HG02678 (cell line): ENCODE data around the gene MSX2.

Experiments
- ATAC-seq: cut with Tn5 transposase; IDR thresholded peaks from one replicate; pipeline ENCODE4 v1.9.1; 2021; ENCODE audit warnings: mild to moderate bottlenecking, moderate library complexity; ENCODE audit not compliant: unreplicated experiment

MSX2 gene

GRCh38 chr5:174724484-174725260 lies at the start of gene MSX2:
Gene MSX2, plus strand, starts transcription at chr5:174724582. Its CDS starts 78 bp downstream, at chr5:174724660.
- ATAC-seq: no peak

GRCh38 chr5:174675110-174675509 lies 49.3 kb upstream of the MSX2 start:
- no peak for ATAC-seq

GRCh38 chr5:174675916-174676315 lies 48.5 kb upstream of the MSX2 start:
- no peak for ATAC-seq

GRCh38 chr5:174678107-174678506 lies 46.3 kb upstream of the MSX2 start:
- ATAC-seq: no peak

GRCh38 chr5:174680901-174681565 lies 43.3 kb upstream of the MSX2 start:
- no peak for ATAC-seq

- no peak for ATAC-seq
These were observed 36.9 kb upstream of the MSX2 start for GRCh38 chr5:174687503-174687902.

- no peak for ATAC-seq
These were observed 35.7 kb upstream of the MSX2 start for GRCh38 chr5:174688441-174689354.

- no peak for ATAC-seq
These were observed 34.1 kb upstream of the MSX2 start for GRCh38 chr5:174690271-174690670.

GRCh38 chr5:174692381-174692780 lies 32.0 kb upstream of the MSX2 start:
- no peak for ATAC-seq

- no peak for ATAC-seq
These were observed 31.4 kb upstream of the MSX2 start for GRCh38 chr5:174692982-174693422.

GRCh38 chr5:174693697-174694385 lies 30.5 kb upstream of the MSX2 start:
- no peak for ATAC-seq

- no peak for ATAC-seq
These were observed 29.8 kb upstream of the MSX2 start for GRCh38 chr5:174694611-174695010.

GRCh38 chr5:174698156-174698555 lies 26.2 kb upstream of the MSX2 start:
- ATAC-seq: no peak

GRCh38 chr5:174699131-174699530 lies 25.3 kb upstream of the MSX2 start:
- ATAC-seq: no peak

- no peak for ATAC-seq
These were observed 17.3 kb upstream of the MSX2 start for GRCh38 chr5:174706997-174707572.

GRCh38 chr5:174707671-174708070 lies 16.7 kb upstream of the MSX2 start:
- no peak for ATAC-seq

- ATAC-seq: no peak
These were observed 15.7 kb upstream of the MSX2 start for GRCh38 chr5:174708476-174709207.

GRCh38 chr5:174714751-174715150 lies 9.6 kb upstream of the MSX2 start:
- no peak for ATAC-seq

- no peak for ATAC-seq
These were observed 8.6 kb upstream of the MSX2 start for GRCh38 chr5:174715804-174716203.
